Epithelial cell of proximal tubule (primary cell): ENCODE data around the gene MED23. TPM values are rescaled to one million over a fixed set of nuclear protein-coding genes. Genes with fewer than 3 reads are reported as not detected.

Experiments
- DNase-seq: peaks from one replicate; pipeline ENCODE4 v3.0.0-alpha.2; 2011; ENCODE audit warnings: low read depth
- H3K4me3 ChIP-seq: 2 replicates; pipeline ENCODE4 v1.5.1; 2011; ENCODE audit warnings: low read depth, mild to moderate bottlenecking, low read length
- total RNA-seq: library from RNA; depleted of rRNA; stranded (reverse); fragments of >200 nt; gene quantifications from 2 replicates; pipeline ENCODE4 v1.2.3, GENCODE V29; 2015
- TF ChIP-seq, protein P1 (sequence below): conservative IDR thresholded peaks from 2 replicates; pipeline ENCODE4 v1.5.1; 2012; ENCODE audit warnings: low read depth, mild to moderate bottlenecking, low read length

Gene MED23
- total RNA-seq, 1 donor from 2014 or later, result 15.0 TPM

DNA sequence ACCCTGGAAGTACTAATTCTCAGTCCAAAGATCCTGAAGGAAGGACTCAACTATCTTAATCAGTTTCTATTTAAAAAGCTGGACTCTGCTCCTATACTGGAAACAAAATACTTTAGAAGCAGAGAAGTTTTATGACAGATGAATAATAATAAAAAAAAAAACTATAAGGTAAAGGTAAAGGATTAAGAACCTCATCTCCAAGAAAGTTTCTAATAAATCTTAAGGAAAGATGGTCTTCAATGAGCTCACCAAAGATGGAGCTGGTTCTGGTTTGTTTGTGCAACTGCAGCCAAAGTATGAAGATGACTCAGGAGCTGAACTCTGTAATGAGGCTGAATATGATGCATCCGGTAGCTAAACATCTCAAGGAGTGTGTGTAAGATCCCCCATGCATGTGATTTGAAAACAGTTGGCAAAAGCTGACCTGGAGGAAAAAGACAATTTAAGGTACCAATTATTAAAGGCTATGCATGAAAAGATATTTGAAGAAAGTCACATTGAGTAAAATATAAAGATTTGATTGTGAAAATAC is 25.2 kb downstream of the MED23 start:
- TF ChIP-seq, protein P1, sequence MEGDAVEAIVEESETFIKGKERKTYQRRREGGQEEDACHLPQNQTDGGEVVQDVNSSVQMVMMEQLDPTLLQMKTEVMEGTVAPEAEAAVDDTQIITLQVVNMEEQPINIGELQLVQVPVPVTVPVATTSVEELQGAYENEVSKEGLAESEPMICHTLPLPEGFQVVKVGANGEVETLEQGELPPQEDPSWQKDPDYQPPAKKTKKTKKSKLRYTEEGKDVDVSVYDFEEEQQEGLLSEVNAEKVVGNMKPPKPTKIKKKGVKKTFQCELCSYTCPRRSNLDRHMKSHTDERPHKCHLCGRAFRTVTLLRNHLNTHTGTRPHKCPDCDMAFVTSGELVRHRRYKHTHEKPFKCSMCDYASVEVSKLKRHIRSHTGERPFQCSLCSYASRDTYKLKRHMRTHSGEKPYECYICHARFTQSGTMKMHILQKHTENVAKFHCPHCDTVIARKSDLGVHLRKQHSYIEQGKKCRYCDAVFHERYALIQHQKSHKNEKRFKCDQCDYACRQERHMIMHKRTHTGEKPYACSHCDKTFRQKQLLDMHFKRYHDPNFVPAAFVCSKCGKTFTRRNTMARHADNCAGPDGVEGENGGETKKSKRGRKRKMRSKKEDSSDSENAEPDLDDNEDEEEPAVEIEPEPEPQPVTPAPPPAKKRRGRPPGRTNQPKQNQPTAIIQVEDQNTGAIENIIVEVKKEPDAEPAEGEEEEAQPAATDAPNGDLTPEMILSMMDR, result no peak
- DNase-seq, result peak; percentile 32
- no peak overlapping the region for H3K4me3 ChIP-seq

DNA sequence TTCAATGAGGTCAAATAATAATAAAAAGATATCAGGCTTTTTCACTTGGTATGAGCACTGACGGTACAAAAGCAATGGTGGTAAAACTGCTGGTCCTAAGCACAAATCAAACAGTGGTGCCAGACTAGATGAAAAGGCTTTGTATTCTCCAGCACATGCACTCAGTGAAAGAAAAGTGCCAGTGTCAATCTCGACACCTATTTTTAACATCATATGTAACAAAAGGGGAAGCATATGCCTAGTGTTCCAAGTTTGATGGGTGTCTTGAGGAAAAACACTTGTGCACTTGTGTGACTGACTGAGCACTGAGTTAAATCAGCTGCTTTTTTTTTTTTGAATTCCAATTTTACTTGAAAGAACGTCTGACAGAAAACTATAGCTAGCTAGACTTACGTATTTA is 27.3 kb downstream of the MED23 start:
- TF ChIP-seq, protein P1, result no peak
- no peak overlapping the region for H3K4me3 ChIP-seq
- DNase-seq, result no peak

GRCh38 chr6:131597446-131597845 is 30.6 kb downstream of the MED23 start:
- TF ChIP-seq, protein P1, result peak; percentile 46
- DNase-seq, result no peak
- no peak overlapping the region for H3K4me3 ChIP-seq

GRCh38 chr6:131594074-131594473 is 34.0 kb downstream of the MED23 start:
- DNase-seq, result no peak
- H3K4me3 ChIP-seq, result no peak overlapping the region
- TF ChIP-seq, protein P1, result no peak

DNA sequence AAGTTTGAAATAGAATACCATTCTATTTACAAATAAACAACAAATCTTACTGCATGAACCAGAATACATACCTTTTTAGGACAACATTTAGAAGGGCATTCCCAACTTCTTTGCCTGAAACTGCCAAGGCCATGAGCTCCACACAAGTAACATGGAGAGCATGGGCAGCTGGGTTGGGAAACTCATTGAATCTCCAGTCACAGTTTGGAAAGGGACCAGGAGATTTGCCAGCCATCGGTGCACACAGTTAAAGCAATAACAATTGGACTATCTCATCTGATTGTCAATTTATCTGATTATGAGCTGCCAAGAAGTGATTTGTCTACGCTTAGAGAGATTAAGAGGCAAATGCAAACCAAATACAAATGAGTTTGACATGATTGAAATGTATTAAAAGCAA is 35.1 kb downstream of the MED23 start:
- DNase-seq, result no peak
- TF ChIP-seq, protein P1, result no peak
- no peak overlapping the region for H3K4me3 ChIP-seq

DNA sequence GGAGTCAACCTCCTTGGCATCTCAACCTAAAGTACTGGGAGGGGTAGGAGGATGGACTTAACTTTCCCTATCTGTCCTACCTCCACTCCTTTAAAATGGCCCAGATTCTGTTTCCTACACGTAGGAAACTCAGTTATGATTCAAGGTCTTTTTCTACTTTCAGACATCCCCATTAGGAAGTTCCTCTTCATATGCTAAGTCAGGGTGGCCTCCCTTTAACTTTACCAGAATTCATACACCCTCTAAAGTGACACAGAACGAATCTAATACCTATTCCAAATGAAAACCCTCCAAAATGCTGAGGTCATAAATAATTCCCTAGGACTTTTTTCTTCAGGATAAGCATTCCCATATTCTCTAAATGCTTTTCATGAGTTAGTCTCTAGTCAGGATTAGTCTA is 39.4 kb downstream of the MED23 start:
- DNase-seq, result no peak
- H3K4me3 ChIP-seq, result no peak overlapping the region
- TF ChIP-seq, protein P1, result no peak

DNA sequence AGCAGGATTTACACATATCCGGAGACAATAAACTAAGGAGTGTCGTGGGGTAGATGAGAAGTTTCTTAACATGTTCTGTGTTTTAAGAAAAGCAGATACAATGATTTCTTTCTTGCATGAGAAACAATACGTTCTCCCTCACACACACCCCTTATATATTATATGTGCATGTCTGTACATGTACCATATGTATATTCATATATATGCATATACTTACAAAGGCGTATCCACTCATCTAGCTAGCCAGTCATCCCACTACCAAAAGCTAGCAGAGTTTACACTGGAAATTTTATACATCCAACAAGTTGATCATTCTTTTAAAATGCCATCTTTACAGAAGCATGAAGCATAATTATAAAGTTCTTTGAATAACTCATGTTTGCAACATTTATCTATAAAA is 40.1 kb downstream of the MED23 start:
- no peak overlapping the region for H3K4me3 ChIP-seq
- DNase-seq, result no peak
- TF ChIP-seq, protein P1, result no peak
